H54 (cell line): ENCODE results near the gene CYTH1.

Experiments used
- DNase-seq: peaks from one replicate; pipeline ENCODE4 v3.0.0; 2011; ENCODE audit warnings: low spot score, mixed read lengths; ENCODE audit not compliant: insufficient read length
- FAIRE-seq: peaks from 3 replicates; lab custom pipeline; 2011; peaks lifted over from hg19 to GRCh38; lab: Jason Lieb, UNC
- POLR2A ChIP-seq: IDR thresholded peaks from 2 replicates; pipeline ENCODE4 v1.6.1; 2011; ENCODE audit warnings: low read depth, mild to moderate bottlenecking, low read length

The CYTH1 gene

GRCh38 chr17:78709119-78709681 lies 72.9 kb downstream of the CYTH1 start:
- DNase-seq: no peak
- no peak for FAIRE-seq
- no peak for TF ChIP-seq POLR2A

DNA sequence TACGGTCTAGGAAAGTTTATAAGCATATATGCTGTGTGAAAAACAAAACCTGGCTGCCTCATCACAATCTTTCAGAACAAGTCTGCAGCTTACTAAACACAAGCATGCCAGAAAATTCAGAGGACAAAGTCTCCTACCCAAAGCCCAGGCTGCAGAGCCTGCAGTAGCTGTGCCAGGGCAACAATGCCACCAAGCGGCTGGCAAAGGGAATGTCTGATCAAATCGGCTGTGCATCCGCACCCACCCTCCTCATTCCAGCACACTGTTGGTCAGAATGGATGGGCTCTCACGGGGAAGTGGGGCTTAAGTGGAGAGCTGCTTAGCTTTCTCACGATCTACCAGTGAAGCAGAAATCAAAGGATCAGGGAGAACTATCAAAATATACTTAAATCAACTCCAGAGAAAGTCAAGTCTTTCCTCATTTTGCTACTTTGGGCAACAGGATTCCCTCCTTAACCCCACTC lies 73.5 kb downstream of the CYTH1 start:
- FAIRE-seq (peak; percentile 11), DNase-seq (peak; percentile 73)

GRCh38 chr17:78707923-78708322 lies 74.2 kb downstream of the CYTH1 start:
- TF ChIP-seq POLR2A: no peak
- FAIRE-seq (no peak), DNase-seq (no peak)

More for the DNA sequence above, 73.5 kb downstream of the CYTH1 start:
- TF ChIP-seq POLR2A: no peak

GRCh38 chr17:78707016-78707415 lies 75.1 kb downstream of the CYTH1 start:
- FAIRE-seq (no peak), DNase-seq (no peak)
- TF ChIP-seq POLR2A: no peak

GRCh38 chr17:78706271-78706915 lies 75.7 kb downstream of the CYTH1 start:
- TF ChIP-seq POLR2A: no peak
- FAIRE-seq (no peak), DNase-seq (no peak)

- no peak for TF ChIP-seq POLR2A
- DNase-seq: no peak
- no peak for FAIRE-seq
Measured at GRCh38 chr17:78705071-78705470, 77.0 kb downstream of the CYTH1 start.

DNA sequence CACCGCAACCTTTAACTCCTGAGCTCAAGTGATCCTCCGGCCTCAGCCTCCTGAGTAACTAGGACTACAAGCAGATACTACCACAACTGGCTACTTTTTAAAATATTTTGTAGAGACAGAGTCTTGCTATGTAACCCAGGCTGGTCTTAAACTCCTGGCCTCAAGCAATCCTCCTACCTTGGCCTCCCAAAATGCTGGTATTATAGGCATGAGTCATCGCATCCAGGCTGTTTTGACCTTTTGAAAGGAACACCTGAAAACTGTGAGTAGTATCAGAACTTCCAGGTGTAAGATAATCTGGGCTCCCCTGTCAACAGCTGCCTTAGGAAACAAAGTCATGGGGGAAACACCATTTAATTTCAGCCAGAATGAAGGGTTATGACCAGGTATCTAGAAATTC lies 77.5 kb downstream of the CYTH1 start:
- FAIRE-seq: no peak
- no peak for DNase-seq
- TF ChIP-seq POLR2A: no peak

DNA sequence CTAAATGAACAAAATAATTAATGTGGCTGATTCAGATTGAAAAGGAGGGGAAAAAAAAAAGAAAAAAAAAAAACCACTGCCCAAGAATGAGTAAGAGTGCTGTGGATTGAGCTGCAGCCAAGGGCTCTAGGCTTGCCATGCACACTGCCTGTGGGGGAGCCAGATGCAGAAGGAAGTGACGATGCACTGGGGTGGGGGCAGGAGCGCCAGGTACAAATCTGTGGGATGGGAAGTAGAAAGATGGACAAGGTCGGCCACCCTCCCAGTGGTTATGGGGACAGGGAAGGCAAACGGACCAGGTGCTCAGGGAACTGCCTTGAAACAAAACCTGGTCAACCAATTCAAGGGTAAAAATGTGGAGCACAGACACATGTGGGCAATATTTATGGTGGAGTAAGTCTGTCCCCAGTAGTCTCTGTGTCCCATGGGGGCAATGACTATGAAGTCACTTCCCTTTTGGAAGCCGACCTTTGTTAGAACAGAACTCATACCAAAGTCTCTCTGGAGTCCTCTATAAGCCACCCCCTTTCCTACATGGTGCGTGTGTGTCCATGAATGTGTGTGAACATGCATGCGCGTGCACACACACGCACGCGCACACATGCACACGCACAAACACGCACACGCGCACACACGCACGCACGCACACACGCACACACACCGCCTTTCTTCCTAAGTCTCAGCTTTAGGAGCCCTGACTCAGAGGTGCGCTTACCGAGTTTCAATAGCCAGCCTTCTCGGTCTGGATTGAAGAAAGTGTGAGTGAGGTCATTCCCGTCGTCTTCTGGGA lies 84.3 kb downstream of the CYTH1 start:
- no peak for FAIRE-seq
- TF ChIP-seq POLR2A: no peak

GRCh38 chr17:78697122-78697521 lies 85.0 kb downstream of the CYTH1 start:
- no peak for FAIRE-seq

More for the DNA sequence above, 84.3 kb downstream of the CYTH1 start:
- DNase-seq: no peak

DNA sequence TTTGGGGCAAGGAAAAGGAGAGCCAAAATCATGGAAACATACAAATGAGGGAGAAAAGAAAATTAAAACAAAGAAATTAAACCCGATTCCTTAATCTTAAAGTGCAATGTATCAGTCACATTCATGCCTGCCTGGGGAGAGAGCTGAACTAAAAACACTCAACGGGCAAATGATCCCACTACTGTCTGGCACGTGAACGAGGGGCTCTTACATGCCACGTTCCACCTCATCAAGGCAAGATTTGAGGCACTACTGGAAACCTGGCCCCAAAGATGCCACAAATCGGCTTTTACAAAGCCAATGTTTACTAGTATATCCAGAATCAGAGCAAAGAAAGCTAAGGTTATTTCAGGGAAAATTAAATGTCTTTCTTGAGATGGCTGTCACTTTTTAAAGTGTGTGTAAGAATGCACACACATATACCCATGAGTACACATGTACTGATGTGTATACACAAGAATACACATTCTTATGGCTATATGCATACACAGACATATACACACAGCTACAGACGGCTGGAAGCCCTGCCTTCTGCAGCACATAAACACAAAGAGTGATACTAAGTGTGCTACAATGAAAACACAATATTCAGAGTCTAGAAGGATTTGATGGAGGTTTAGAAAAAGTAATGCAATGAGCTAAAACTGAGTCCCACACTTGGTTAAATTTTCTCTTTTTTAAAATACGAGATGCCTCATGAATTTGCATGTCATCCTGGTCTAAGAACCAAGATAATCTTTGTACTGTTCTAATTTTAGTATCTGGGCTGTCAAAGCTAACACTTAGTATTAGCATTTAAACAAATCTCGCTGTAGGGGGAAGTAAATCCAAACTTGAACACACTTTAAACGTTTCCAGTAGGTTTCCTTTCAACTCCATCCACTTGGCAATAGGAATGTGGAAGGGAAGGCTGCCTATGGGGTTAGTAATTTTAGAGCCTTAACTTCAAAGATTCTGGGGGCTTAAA lies 85.8 kb downstream of the CYTH1 start:
- no peak for FAIRE-seq
- no peak for DNase-seq
- no peak for TF ChIP-seq POLR2A

More at GRCh38 chr17:78697122-78697521, 85.0 kb downstream of the CYTH1 start:
- no peak for DNase-seq
- no peak for TF ChIP-seq POLR2A

GRCh38 chr17:78694805-78695531 lies 87.1 kb downstream of the CYTH1 start:
- no peak for TF ChIP-seq POLR2A
- DNase-seq (no peak), FAIRE-seq (no peak)

GRCh38 chr17:78693346-78694083 lies 88.6 kb downstream of the CYTH1 start:
- DNase-seq (no peak), FAIRE-seq (no peak)
- no peak for TF ChIP-seq POLR2A

DNA sequence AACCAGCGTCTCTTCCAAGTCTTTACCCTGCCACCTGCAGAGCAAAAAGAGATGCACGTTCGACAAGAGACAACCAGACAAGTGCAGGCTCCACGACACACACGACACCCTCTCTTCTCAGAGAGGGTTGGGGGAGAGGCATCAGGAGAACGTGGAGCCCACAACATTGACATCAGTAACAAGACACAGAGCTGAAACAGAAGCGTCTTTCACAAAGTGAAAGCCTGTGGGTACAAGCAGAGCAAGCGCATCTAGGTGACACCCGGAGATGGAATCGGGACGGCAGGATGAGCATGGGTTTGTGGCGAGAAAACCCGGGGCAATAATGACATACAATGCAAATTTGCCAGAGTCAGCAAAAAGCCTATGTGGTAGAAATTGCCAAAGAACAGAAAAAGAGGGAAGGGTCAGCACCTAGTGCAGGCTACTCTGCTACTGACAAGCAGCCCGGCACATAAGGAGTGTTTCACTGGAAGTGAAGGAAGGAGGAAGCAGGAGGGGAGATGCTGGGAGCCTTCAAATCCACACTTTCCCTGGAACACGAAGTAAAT lies 89.5 kb downstream of the CYTH1 start:
- DNase-seq (no peak), FAIRE-seq (no peak)
- TF ChIP-seq POLR2A: no peak
